Natural killer cell (primary cell): ENCODE data around the gene HSPA12A. TPM values are rescaled to one million over a fixed set of nuclear protein-coding genes. Genes with fewer than 3 reads are reported as not detected.

Experiments used
- ATAC-seq, 3 donors: fragments of 150-1000 bp in 2 of 3; fragments of 200-7000 bp in 1 of 3; cut with Tn5 transposase; 1 replicate in 1 of 3; 2 replicates in 2 of 3; pipeline ENCODE4 v1.10.0; 2021; ENCODE audit warnings: mild to moderate bottlenecking in 2 of 3, moderate library complexity in 2 of 3
- DNase-seq, 2 donors: peaks; one replicate each; pipeline versions ENCODE4 v3.0.0 to v3.0.0-alpha.2; 2013 to 2021; ENCODE audit warnings: mixed read lengths in 1 of 2
- H3K27ac ChIP-seq: one replicate; pipeline ENCODE4 v1.5.1; 2013; ENCODE audit warnings: mild to moderate bottlenecking, low read length
- H3K27me3 ChIP-seq: one replicate; pipeline ENCODE4 v1.6.1; 2013; ENCODE audit warnings: low read length; ENCODE audit not compliant: control insufficient read depth, insufficient read depth
- H3K36me3 ChIP-seq: one replicate; pipeline ENCODE4 v1.6.1; 2013; ENCODE audit warnings: low read length; ENCODE audit not compliant: control insufficient read depth, insufficient read depth
- H3K4me1 ChIP-seq: one replicate; pipeline ENCODE4 v1.6.1; 2013; ENCODE audit warnings: low read length; ENCODE audit not compliant: control insufficient read depth, insufficient read depth
- H3K4me3 ChIP-seq: one replicate; pipeline ENCODE4 v1.5.1; 2013; ENCODE audit warnings: low read length
- H3K9me3 ChIP-seq: one replicate; pipeline ENCODE4 v1.6.1; 2013; ENCODE audit warnings: low read length; ENCODE audit not compliant: control insufficient read depth, insufficient read depth
- H3K27ac Mint-ChIP-seq, 2 donors: one replicate each; pipeline ENCODE4 v1.8.0; 2022; ENCODE audit warnings: mild to moderate bottlenecking in 2 of 2, mixed read lengths in 2 of 2, moderate library complexity in 1 of 2
- H3K27me3 Mint-ChIP-seq, 2 donors: one replicate each; pipeline ENCODE4 v1.8.0; 2022; ENCODE audit warnings: low read depth in 2 of 2, mixed read lengths in 2 of 2
- H3K36me3 Mint-ChIP-seq: one replicate; pipeline ENCODE4 v1.8.0; 2022; ENCODE audit warnings: mixed read lengths
- H3K4me1 Mint-ChIP-seq, 2 donors: one replicate each; pipeline ENCODE4 v1.8.0; 2022; ENCODE audit warnings: mixed read lengths in 2 of 2
- H3K4me3 Mint-ChIP-seq: one replicate; pipeline ENCODE4 v1.8.0; 2022; ENCODE audit warnings: mild to moderate bottlenecking, moderate library complexity, mixed read lengths
- H3K9me3 Mint-ChIP-seq, 2 donors: one replicate each; pipeline ENCODE4 v1.8.0; 2022; ENCODE audit warnings: mixed read lengths in 2 of 2
- WGBS: methylation state at CpG from one replicate; pipeline ENCODE4 v1.1.7; 2013; ENCODE audit warnings: missing lambda C conversion rate; ENCODE audit not compliant: insufficient coverage; 5-methylcytosine and 5-hydroxymethylcytosine counted together
- intact Hi-C: fragments of 100-400 bp; cut with micrococcal nuclease; formaldehyde crosslinking; loops from one replicate; pipeline ENCODE4 v1.14.2; 2022
- total RNA-seq, 4 donors: library from RNA; stranded (reverse); fragments of 120-200 nt in 1 of 4; gene quantifications; one replicate each; pipeline versions ENCODE4 v1.2.3 to v1.2.4, GENCODE V29; 2013 to 2022
- TF ChIP-seq, protein P1 (sequence below): fragments of 200-600 bp; IDR thresholded peaks from one replicate; pipeline ENCODE4 v1.8.0; 2022; ENCODE audit warnings: antibody characterized with exemption

HSPA12A gene
- total RNA-seq, 3 donors from 2014 or later (not counting 1 experiment from before 2014, with no cell fraction given) = 0.43 TPM; not detected in 2

DNA sequence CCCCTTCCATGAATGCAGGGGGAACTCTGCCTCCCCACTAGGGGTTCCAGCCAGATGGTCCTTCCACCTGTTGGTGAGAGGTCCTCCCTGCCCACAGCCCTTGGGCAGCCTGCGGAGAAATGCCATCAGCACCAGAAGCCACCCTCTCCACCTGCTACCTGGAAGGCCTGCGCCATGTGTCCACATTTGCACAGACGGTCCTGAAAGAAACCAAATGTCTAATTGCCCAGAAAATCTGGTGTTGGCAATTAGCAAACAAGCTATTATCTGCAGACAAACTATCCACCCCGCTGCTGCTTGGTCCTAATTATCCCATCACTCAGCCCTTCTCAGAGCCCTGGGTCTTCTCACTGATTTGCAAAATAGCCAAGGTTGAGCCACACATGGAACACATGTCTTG is 32.3 kb downstream of the HSPA12A start:
- Mint-ChIP-seq H3K4me3 (no peak overlapping the region), H3K36me3 (no peaks in the 10 kb centered on the region), H3K27me3 (peaks cover 8% of the 10 kb centered on the region in 2 donors), H3K27ac (no peak overlapping the region), H3K9me3 (no peaks in the 10 kb centered on the region), H3K4me1 (no peaks in the 10 kb centered on the region)
- Histone ChIP-seq H3K27ac (no peak overlapping the region), H3K4me1 (no peaks in the 10 kb centered on the region), H3K36me3 (no peaks in the 10 kb centered on the region), H3K9me3 (no peaks in the 10 kb centered on the region), H3K4me3 (no peak overlapping the region), H3K27me3 (no peaks in the 10 kb centered on the region)
- ATAC-seq (no peak), DNase-seq (no peak)
- WGBS = 88% methylated on average over 4 of the region's 4 CpGs
- TF ChIP-seq, protein P1, sequence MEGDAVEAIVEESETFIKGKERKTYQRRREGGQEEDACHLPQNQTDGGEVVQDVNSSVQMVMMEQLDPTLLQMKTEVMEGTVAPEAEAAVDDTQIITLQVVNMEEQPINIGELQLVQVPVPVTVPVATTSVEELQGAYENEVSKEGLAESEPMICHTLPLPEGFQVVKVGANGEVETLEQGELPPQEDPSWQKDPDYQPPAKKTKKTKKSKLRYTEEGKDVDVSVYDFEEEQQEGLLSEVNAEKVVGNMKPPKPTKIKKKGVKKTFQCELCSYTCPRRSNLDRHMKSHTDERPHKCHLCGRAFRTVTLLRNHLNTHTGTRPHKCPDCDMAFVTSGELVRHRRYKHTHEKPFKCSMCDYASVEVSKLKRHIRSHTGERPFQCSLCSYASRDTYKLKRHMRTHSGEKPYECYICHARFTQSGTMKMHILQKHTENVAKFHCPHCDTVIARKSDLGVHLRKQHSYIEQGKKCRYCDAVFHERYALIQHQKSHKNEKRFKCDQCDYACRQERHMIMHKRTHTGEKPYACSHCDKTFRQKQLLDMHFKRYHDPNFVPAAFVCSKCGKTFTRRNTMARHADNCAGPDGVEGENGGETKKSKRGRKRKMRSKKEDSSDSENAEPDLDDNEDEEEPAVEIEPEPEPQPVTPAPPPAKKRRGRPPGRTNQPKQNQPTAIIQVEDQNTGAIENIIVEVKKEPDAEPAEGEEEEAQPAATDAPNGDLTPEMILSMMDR = no peak
- intact Hi-C loops = no loop called here

DNA sequence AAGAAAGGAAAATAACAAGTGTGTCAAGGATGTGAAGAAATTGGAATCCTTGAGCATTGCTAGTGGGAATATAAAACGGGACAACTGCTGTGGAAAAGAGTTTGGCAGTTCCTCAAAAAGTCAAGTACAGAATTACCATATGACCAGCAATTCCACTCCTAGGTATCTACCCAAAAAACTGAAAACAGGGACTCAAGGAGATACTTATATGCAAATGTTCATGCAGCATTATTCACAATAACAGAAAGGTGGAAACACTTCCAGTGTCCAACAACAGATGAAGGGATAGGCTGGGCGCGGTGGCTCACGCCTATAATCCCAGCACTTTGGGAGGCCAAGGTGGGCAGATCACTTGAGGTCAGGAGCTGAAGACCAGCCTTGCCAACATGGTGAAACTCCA is 33.5 kb downstream of the HSPA12A start:
- no peak for DNase-seq
- Mint-ChIP-seq H3K4me1 (no peaks in the 10 kb centered on the region), H3K27ac (no peak overlapping the region), H3K36me3 (no peaks in the 10 kb centered on the region), H3K4me3 (no peak overlapping the region), H3K27me3 (peaks cover 0 to 3% of the 10 kb centered on the region in 2 donors), H3K9me3 (no peaks in the 10 kb centered on the region)
- no peaks in the 10 kb centered on the region for H3K27me3 ChIP-seq
- H3K36me3 ChIP-seq = no peaks in the 10 kb centered on the region
- intact Hi-C loops = no loop called here
- no peak for ATAC-seq
- no peak overlapping the region for H3K4me3 ChIP-seq
- TF ChIP-seq, protein P1 = no peak
- H3K27ac ChIP-seq = no peak overlapping the region
- WGBS = 78% methylated on average over 4 of the region's 4 CpGs
- no peaks in the 10 kb centered on the region for H3K9me3 ChIP-seq
- H3K4me1 ChIP-seq = no peaks in the 10 kb centered on the region

DNA sequence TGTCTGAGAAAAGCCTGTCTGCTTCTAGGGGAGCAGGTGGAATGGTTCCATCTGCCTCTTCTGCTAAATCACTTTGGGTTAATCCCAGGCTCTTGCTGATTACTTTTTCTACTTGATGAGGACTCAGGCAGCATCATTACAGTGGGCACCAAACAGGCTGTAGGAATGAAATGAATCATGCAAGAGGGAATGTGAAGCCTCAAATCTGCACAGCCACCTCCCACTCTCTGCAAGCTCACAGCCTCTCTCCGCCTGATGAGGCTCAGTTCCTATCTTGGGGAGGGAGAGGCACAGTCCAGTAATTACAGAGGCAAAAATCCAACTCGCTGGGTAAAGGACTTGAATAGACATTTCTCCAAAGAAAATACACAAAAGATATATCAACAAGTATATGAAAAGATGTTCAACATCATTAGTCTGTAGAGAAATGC is 34.0 kb downstream of the HSPA12A start:
- ATAC-seq (no peak), DNase-seq (no peak)
- H3K9me3 Mint-ChIP-seq = no peaks in the 10 kb centered on the region
- no peaks in the 10 kb centered on the region for H3K9me3 ChIP-seq
- H3K4me3 Mint-ChIP-seq = no peak overlapping the region
- H3K4me1 Mint-ChIP-seq = no peaks in the 10 kb centered on the region
- H3K36me3 Mint-ChIP-seq = no peaks in the 10 kb centered on the region
- H3K27ac Mint-ChIP-seq = no peak overlapping the region
- intact Hi-C loops = no loop called here
- no CpG with 5 or more reads among the region's 2 CpGs for WGBS
- TF ChIP-seq, protein P1 = no peak
- no peak overlapping the region for H3K4me3 ChIP-seq
- no peaks in the 10 kb centered on the region for H3K36me3 ChIP-seq
- H3K4me1 ChIP-seq = no peaks in the 10 kb centered on the region
- no peak overlapping the region for H3K27ac ChIP-seq
- peaks cover 0 to 3% of the 10 kb centered on the region in 2 donors for H3K27me3 Mint-ChIP-seq
- no peaks in the 10 kb centered on the region for H3K27me3 ChIP-seq

DNA sequence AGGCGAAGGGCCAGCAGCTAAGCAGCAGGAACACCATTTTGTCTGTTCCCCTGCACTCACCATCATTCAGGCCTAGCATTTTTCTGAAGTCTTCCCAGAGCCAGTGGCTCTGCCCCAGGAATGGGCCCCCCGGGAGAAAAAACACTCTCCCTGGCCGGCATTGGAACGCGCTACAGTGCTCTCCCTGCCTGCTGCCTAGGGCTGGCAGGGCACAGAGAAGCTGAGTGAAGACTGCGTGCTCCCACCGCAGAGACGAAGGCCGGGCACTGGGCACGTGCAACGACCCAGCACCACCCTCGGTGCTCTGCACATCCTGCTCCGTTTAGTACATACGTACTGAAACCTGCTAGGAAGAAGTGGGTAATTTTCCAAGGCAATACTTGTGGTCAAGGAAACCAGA is 34.4 kb downstream of the HSPA12A start:
- Mint-ChIP-seq H3K27ac (no peak overlapping the region), H3K4me3 (no peak overlapping the region), H3K4me1 (no peaks in the 10 kb centered on the region), H3K9me3 (no peaks in the 10 kb centered on the region), H3K36me3 (no peaks in the 10 kb centered on the region), H3K27me3 (peaks cover 3% of the 10 kb centered on the region in 2 donors)
- Histone ChIP-seq H3K4me3 (no peak overlapping the region), H3K27me3 (no peaks in the 10 kb centered on the region), H3K36me3 (no peaks in the 10 kb centered on the region), H3K9me3 (no peaks in the 10 kb centered on the region), H3K27ac (no peak overlapping the region), H3K4me1 (no peaks in the 10 kb centered on the region)
- ATAC-seq (no peak), DNase-seq (no peak)
- TF ChIP-seq, protein P1 = no peak
- WGBS = 90% methylated on average over 14 of the region's 14 CpGs
- intact Hi-C loops = no loop called here
